Astrocyte (in vitro differentiated cells and primary cell): ENCODE results near the gene MAP7D3.

Experiments
- EZH2 ChIP-seq: IDR thresholded peaks from 2 replicates; pipeline ENCODE4 v1.6.1; 2012; ENCODE audit warnings: mild to moderate bottlenecking, low read length, inconsistent platforms; ENCODE audit not compliant: insufficient read depth
- TF ChIP-seq, protein P1 (sequence below): IDR thresholded peaks from 2 replicates; pipeline ENCODE4 v1.5.1; 2011; ENCODE audit warnings: low read depth, mild to moderate bottlenecking, inconsistent platforms, low read length, moderate library complexity; ENCODE audit not compliant: insufficient read depth

DNA sequence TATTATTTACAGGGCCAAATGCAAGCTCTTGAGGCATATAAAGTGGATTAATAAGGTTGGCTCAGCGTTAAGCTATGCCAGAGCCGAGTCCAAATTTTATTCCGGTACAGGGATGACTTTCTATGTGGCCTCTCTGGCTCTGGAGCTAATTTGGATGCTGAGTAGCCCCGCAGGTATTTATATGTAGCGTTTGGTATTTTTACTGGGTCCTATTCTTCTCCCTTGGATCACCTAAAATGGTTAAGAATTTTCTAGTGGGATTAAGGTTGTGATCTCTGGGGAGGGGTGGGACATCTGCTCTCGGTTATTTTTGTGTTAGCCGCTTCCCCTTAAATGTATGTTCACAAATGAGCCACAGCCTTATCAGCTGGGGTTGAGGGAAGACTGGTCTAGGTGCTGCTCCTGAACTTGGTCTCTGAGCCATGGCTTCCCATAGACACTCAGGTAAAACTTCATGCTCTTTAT lies 54.5 kb downstream of the MAP7D3 start:
- TF ChIP-seq, protein P1, sequence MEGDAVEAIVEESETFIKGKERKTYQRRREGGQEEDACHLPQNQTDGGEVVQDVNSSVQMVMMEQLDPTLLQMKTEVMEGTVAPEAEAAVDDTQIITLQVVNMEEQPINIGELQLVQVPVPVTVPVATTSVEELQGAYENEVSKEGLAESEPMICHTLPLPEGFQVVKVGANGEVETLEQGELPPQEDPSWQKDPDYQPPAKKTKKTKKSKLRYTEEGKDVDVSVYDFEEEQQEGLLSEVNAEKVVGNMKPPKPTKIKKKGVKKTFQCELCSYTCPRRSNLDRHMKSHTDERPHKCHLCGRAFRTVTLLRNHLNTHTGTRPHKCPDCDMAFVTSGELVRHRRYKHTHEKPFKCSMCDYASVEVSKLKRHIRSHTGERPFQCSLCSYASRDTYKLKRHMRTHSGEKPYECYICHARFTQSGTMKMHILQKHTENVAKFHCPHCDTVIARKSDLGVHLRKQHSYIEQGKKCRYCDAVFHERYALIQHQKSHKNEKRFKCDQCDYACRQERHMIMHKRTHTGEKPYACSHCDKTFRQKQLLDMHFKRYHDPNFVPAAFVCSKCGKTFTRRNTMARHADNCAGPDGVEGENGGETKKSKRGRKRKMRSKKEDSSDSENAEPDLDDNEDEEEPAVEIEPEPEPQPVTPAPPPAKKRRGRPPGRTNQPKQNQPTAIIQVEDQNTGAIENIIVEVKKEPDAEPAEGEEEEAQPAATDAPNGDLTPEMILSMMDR = no peak
- TF ChIP-seq EZH2 = no peak
